Activated naive CD8-positive, alpha-beta T cell treated with anti-CD3 and anti-CD28 coated beads, Interleukin-2, amount 10 ng/mL, durations not matched to agents 7 days and 5 days (primary cell): ENCODE data around the gene CEP135. TPM values are rescaled to one million over a fixed set of nuclear protein-coding genes. Genes with fewer than 3 reads are reported as not detected.
"Not testable (repeated sequence)": the region's sequence is repeated elsewhere in the genome, so short reads cannot be mapped to it uniquely, and the experiment has no call there.

ENCODE experiments used
- ATAC-seq: fragments of 150-1000 bp; cut with Tn5 transposase; one replicate; pipeline ENCODE4 v1.10.0; 2021; ENCODE audit warnings: low read depth, moderate library complexity
- POLR2A ChIA-PET: fragments of 350-600 bp; sonication (Branson Sonifier 250); formaldehyde crosslinking; loops from one replicate; lab custom pipeline; 2021; ENCODE audit warnings: antibody characterized with exemption; lab: Charles Lee
- DNase-seq: peaks from one replicate; pipeline ENCODE4 v3.0.0; 2021
- H3K27ac Mint-ChIP-seq: one replicate; pipeline ENCODE4 v1.8.0; 2022; ENCODE audit warnings: mild to moderate bottlenecking, mixed read lengths
- H3K27me3 Mint-ChIP-seq: one replicate; pipeline ENCODE4 v1.8.0; 2022; ENCODE audit warnings: mild to moderate bottlenecking, moderate library complexity, mixed read lengths
- H3K36me3 Mint-ChIP-seq: one replicate; pipeline ENCODE4 v1.8.0; 2021; ENCODE audit warnings: mild to moderate bottlenecking, mixed read lengths
- H3K4me1 Mint-ChIP-seq: one replicate; pipeline ENCODE4 v1.8.0; 2021; ENCODE audit warnings: mixed read lengths
- H3K4me3 Mint-ChIP-seq: one replicate; pipeline ENCODE4 v1.8.0; 2022; ENCODE audit warnings: mild to moderate bottlenecking, moderate library complexity, mixed read lengths
- H3K9me3 Mint-ChIP-seq: one replicate; pipeline ENCODE4 v1.8.0; 2021; ENCODE audit warnings: mixed read lengths
- total RNA-seq, 2 experiments: library from RNA; stranded (reverse); gene quantifications; one replicate each; pipeline ENCODE4 v1.2.3, GENCODE V29; 2021

Gene CEP135
- total RNA-seq, 2 experiments from 2014 or later: 18.3 to 18.8 TPM

DNA sequence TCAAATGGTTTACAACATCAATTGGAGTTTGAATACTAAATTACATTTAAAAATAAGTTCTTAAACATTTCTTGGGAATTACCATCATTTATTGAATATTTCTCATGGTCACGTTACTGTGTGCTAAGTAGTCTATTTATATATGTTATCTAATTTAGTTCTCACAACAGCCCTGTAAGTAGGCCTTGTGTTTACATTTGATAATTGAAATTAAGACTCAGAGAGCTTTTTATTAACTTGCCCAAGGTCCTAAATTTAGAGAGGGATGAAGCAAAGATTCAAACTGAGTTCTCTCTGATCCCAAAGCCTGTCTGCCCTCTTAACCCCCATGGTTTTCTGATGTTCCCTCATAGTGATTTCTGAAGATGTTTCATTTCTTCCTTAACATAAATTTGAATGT lies 103.7 kb downstream of the CEP135 start:
- peaks cover 52% of the 10 kb centered on the region for H3K27me3 Mint-ChIP-seq
- no peak for DNase-seq
- no peaks in the 10 kb centered on the region for H3K36me3 Mint-ChIP-seq
- POLR2A ChIA-PET: no interaction called here
- no peak for ATAC-seq
- H3K9me3 Mint-ChIP-seq: no peaks in the 10 kb centered on the region
- no peak overlapping the region for H3K4me3 Mint-ChIP-seq
- no peak overlapping the region for H3K27ac Mint-ChIP-seq
- peaks cover 7% of the 10 kb centered on the region for H3K4me1 Mint-ChIP-seq

DNA sequence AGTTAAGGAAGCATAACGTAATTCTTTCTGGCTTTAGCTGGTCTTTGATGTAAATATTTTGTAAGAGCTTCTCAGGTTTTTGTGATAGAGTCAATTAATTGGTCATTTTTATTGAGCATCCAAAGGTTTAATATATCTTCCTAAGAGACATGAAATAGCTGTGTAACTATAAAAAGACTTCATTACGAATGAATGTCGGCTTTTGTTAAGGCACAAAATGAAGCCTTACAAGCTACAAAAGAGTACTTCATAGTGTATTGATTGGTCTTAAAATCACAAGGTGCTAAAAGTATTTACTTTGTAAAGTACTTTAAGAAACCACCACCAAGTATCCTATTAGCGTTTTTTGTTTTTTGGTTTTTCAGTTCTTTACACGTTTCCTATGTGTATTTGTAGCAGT lies 104.2 kb downstream of the CEP135 start:
- DNase-seq (no peak), ATAC-seq (no peak)
- Mint-ChIP-seq H3K4me3 (no peak overlapping the region), H3K4me1 (peaks cover 7% of the 10 kb centered on the region), H3K9me3 (no peaks in the 10 kb centered on the region), H3K27me3 (peaks cover 51% of the 10 kb centered on the region), H3K27ac (no peak overlapping the region), H3K36me3 (no peaks in the 10 kb centered on the region)
- POLR2A ChIA-PET: no interaction called here

DNA sequence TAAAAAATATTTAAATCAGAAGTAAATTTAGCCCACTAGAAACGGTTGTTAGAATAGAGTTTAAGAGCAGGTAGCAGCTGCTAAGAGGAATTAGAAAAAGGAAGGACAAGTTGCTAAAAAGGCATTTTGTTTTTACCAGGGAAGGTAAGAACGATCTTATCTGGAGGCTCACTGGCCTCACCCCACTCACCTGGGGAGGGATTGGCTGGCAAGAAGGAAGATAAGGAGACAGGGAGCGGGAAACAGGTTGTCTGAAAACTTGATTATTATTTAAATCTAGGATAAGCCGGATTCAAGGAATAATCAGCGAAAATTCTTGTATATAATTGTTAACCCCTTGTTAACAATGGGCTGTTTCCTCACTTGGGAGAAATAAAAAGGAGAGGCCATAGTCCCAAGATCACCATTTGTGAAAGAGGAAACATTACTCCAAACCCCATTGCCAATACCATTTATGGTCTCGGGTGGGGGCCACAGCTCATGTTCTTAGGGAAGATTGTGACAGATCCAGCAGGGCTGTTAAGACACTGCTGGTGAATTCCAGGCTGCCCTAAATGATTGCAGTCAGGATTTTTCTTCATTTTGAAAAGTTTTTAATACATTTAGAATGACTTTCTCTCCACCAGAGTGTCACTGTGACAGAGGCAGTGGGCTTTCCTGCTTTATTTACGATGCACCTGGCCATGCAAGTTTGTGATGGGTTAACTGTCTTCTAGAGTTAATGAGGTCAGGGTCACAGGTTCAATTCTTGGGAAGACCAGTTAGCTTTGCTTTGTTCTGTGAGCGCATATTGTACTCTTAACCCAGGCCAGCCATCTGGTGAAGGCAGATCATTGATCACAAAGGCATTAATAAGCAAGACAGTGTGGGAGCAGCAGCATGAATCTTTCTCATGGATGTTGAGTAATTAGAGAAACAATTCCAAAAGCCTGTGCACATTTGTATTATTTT lies 106.6 kb downstream of the CEP135 start:
- Mint-ChIP-seq H3K27ac (no peak overlapping the region), H3K4me3 (no peak overlapping the region), H3K9me3 (no peaks in the 10 kb centered on the region), H3K36me3 (no peaks in the 10 kb centered on the region), H3K4me1 (no peaks in the 10 kb centered on the region), H3K27me3 (peaks cover 35% of the 10 kb centered on the region)
- no peak for ATAC-seq
- POLR2A ChIA-PET: no interaction called here
- no peak for DNase-seq

DNA sequence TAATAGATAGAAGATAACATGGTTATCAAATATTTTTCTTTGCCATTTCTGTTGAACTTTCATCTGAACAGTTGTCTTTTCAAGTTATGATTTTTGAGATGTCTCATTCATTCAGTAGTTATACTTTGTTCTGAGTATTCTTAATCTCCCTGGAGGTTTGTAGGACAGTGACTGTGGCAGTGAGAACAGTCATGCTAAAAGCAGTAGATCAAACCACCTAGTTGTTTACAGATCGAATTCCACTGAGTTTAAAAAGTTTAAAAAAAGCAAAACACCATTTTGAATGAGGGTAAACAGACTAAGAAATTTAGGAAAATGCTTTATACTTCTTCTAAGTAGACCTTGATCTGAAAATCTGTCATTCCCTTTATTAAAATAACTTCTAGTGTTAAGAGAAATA lies 107.2 kb downstream of the CEP135 start:
- H3K36me3 Mint-ChIP-seq: no peaks in the 10 kb centered on the region
- no peak overlapping the region for H3K4me3 Mint-ChIP-seq
- peaks cover 28% of the 10 kb centered on the region for H3K27me3 Mint-ChIP-seq
- no peak for DNase-seq
- no peaks in the 10 kb centered on the region for H3K4me1 Mint-ChIP-seq
- POLR2A ChIA-PET: no interaction called here
- H3K9me3 Mint-ChIP-seq: no peaks in the 10 kb centered on the region
- H3K27ac Mint-ChIP-seq: no peak overlapping the region
- no peak for ATAC-seq

DNA sequence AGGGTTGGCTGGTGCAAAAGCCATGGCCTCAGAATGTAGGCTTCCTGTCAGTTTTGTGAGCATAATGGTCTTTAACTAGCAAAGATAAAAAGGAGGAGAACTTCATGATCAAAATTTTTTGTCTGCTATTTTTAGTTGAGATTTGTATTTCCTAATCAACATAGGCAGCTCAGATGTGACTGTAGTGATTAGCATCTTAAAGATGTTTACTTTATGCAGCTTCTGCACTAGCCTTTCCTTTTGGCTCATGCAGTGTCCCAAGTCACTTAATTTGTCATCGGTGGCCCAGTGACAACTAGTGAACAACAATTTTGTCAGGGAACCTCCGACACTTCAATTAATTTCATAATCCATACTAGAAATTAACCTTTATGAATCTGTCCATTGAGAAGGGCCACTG lies 109.8 kb downstream of the CEP135 start:
- H3K9me3 Mint-ChIP-seq: no peaks in the 10 kb centered on the region
- POLR2A ChIA-PET: no interaction called here
- H3K27me3 Mint-ChIP-seq: peaks cover 25% of the 10 kb centered on the region

DNA sequence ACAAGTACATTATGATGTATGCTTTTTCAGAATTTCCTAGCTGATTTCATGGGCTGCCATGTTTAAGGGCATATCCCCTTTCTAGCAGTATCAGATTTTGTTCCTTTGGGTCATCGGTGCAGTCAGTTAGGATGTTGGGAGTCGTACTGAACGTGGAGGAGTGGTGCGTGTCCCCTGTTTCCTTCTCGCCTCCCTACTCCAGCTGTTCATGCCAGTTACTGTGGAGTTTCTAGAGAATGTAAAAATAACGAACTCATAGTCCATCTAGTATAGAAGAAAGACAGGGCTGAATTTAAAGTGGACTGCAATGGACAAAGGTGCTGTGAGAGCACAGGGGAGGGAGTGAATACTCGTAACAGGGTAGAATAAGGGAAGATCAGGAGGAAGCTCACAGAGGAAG lies 111.3 kb downstream of the CEP135 start:
- Mint-ChIP-seq H3K4me3 (no peak overlapping the region), H3K36me3 (no peaks in the 10 kb centered on the region), H3K27me3 (peaks cover 18% of the 10 kb centered on the region), H3K27ac (no peak overlapping the region), H3K9me3 (no peaks in the 10 kb centered on the region), H3K4me1 (no peaks in the 10 kb centered on the region)
- POLR2A ChIA-PET: no interaction called here
- DNase-seq (no peak), ATAC-seq (no peak)

More for the DNA sequence above, 109.8 kb downstream of the CEP135 start:
- Mint-ChIP-seq H3K4me1 (no peaks in the 10 kb centered on the region), H3K36me3 (no peaks in the 10 kb centered on the region), H3K27ac (no peak overlapping the region), H3K4me3 (no peak overlapping the region)
- ATAC-seq (no peak), DNase-seq (no peak)

DNA sequence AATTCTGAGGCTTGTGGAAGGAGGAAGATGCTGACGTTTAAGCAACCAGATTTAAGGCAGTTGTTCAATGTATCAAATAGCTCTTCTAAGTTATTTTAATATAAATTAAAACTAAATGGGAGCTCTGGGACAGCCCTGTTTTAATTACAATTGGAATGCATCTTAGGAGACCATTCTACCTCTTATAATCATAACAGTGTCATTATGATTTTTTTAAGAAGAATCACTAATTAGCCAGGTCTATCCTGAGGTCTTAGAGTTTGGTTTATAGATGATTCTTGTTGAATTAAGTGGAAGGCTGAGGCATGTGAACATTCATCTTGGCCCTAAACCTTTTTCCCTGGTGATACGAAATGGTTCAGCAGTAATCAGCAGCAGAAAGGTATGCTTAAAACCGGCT lies 113.4 kb downstream of the CEP135 start:
- Mint-ChIP-seq H3K27me3 (peaks cover 26% of the 10 kb centered on the region), H3K9me3 (no peaks in the 10 kb centered on the region), H3K4me1 (no peaks in the 10 kb centered on the region), H3K27ac (no peak overlapping the region), H3K36me3 (no peaks in the 10 kb centered on the region), H3K4me3 (no peak overlapping the region)
- POLR2A ChIA-PET: no interaction called here
- no peak for ATAC-seq
- no peak for DNase-seq

DNA sequence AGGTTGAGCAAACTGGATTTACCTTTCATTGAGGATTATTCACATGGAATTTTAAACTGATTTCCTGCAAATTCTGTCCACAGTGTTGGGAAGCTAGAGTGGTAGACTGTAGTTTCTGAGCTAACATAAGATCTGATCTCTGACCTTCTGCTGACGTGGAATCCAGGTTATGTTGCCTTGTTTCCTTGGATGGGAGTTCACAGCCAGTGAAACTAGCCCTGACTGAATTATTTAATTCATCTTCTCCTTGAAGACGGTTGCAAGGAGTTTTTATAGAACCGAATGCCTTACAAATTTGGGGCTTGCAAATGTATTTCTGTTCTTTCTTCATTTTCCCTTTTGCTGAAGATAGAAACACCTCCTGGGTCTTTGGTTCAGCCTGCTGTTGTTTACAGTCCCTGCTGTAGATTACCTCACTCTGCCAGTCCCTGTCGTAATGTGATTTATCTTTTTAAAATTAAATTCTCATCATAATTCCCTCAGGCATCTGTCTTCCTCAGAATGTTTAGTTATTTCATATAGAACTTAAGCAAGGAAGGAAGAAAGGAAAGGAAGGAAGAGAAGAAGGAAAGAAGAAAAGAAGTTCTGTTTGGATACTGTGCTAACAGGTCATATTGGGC lies 113.9 kb downstream of the CEP135 start:
- H3K27me3 Mint-ChIP-seq: peaks cover 26% of the 10 kb centered on the region
- ATAC-seq: no peak
- POLR2A ChIA-PET: no interaction called here
- no peak overlapping the region for H3K4me3 Mint-ChIP-seq
- H3K36me3 Mint-ChIP-seq: no peaks in the 10 kb centered on the region
- DNase-seq: no peak
- H3K9me3 Mint-ChIP-seq: no peaks in the 10 kb centered on the region
- no peak overlapping the region for H3K27ac Mint-ChIP-seq
- no peaks in the 10 kb centered on the region for H3K4me1 Mint-ChIP-seq

DNA sequence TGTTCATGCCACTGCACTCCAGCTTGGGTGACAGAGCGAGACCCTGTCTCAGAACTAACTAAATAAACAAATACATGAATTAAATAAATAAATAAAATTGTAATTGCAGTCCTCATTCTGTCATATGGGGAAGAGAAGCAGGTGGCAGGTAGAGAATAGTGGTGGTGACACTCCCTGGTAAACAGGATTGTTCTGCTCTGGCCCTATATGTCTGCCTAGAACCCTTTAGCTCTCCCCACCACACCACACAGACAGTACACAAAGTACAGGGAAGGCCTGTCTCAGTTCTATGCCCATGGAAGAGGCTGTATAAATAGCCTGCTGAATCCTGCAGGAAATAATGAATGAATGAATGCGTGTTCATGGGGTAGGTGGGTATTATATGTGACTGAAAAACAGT lies 117.7 kb downstream of the CEP135 start:
- no peaks in the 10 kb centered on the region for H3K36me3 Mint-ChIP-seq
- no peak for DNase-seq
- no peak overlapping the region for H3K27ac Mint-ChIP-seq
- no peaks in the 10 kb centered on the region for H3K9me3 Mint-ChIP-seq
- ATAC-seq: no peak
- no peaks in the 10 kb centered on the region for H3K4me1 Mint-ChIP-seq
- no peak overlapping the region for H3K4me3 Mint-ChIP-seq
- peaks cover 23% of the 10 kb centered on the region for H3K27me3 Mint-ChIP-seq
- POLR2A ChIA-PET: no interaction called here

DNA sequence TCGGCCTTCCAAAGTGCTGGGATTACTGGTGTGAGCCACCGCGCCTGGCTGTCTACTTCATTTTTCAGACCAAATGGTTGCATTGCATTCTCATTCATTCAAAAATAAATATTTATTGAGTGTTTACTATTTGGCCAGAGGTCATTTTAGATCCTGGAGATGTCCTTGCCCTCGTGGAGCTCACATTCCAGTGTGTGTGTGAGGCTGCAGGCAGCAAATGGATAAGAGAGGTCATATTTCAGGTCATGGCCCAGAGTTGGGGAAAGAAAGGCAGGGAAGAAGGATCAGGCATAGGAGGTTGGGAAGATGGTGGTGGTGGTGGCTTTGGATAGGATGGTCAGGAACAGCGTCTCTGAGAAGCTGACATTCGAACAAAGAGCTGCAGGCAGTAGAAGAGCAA lies 119.1 kb downstream of the CEP135 start:
- Mint-ChIP-seq H3K9me3 (no peaks in the 10 kb centered on the region), H3K27ac (no peak overlapping the region), H3K4me1 (no peaks in the 10 kb centered on the region), H3K4me3 (no peak overlapping the region), H3K36me3 (no peaks in the 10 kb centered on the region), H3K27me3 (peaks cover 17% of the 10 kb centered on the region)
- POLR2A ChIA-PET: no interaction called here
- ATAC-seq (no peak), DNase-seq (no peak)

DNA sequence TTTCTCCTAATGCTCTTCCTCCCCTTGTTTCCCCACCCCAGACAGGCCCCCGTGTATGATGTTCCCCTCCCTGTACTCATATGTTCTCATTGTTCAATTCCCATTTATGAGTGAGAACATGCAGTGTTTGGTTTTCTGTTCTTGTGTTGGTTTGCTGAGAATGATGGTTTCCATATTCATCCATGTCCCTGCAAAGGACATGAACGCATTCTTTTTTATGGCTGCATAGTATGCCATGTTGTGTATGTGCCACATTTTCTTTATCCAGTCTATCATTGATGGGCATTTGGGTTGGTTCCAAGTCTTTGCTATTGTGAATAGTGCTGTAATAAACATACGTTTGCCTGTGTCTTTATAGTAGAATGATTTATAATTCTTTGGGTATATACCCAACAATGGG lies 124.0 kb downstream of the CEP135 start:
- H3K9me3 Mint-ChIP-seq, ATAC-seq, H3K4me1 Mint-ChIP-seq, H3K36me3 Mint-ChIP-seq, DNase-seq, H3K27ac Mint-ChIP-seq, POLR2A ChIA-PET, H3K4me3 Mint-ChIP-seq, H3K27me3 Mint-ChIP-seq: not testable (repeated sequence)

DNA sequence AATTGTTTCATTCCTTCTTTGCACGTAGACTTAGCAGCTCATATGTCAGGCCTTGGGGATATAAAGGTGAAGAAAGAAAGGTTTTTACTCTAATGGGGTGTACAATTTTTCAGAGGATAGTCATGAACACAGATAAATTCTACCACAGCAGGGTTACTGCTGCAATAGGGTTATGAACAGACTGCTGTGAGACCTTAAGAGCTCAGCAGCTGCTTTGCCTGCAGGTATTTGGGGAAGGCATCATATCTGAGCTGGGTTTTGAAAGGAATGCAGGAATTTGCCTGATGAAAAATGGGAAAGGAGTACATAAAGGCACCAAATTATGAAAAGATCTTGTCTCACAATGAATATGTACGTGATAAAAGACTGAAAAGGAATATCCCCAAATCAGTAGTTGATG lies 128.9 kb downstream of the CEP135 start:
- Mint-ChIP-seq H3K27me3 (no peaks in the 10 kb centered on the region), H3K27ac (no peak overlapping the region), H3K9me3 (no peaks in the 10 kb centered on the region), H3K4me1 (no peaks in the 10 kb centered on the region), H3K36me3 (no peaks in the 10 kb centered on the region), H3K4me3 (no peak overlapping the region)
- POLR2A ChIA-PET: no interaction called here
- no peak for DNase-seq
- no peak for ATAC-seq

DNA sequence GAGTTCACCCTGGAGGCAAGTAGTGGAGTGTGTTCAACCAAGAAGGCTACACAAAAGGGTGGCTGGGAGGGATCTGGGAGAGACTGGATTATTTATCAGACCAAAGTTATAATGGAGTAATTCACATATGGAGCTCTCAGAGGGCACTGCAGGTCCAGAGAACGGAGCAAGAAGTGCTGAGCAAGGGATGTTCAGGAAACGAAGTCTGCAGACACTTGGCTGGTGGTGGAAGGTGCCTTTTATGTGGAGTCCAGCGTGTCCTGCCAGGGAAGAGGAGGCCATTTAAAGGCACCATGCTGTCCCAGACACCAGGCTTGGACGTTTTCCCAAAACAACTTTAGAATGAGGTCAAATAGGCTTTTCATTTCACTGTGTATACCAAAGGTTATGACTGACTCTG lies 130.1 kb downstream of the CEP135 start:
- DNase-seq (no peak), ATAC-seq (no peak)
- Mint-ChIP-seq H3K27me3 (no peaks in the 10 kb centered on the region), H3K27ac (no peak overlapping the region), H3K36me3 (no peaks in the 10 kb centered on the region), H3K4me1 (no peaks in the 10 kb centered on the region), H3K9me3 (no peaks in the 10 kb centered on the region), H3K4me3 (no peak overlapping the region)
- POLR2A ChIA-PET: no interaction called here

DNA sequence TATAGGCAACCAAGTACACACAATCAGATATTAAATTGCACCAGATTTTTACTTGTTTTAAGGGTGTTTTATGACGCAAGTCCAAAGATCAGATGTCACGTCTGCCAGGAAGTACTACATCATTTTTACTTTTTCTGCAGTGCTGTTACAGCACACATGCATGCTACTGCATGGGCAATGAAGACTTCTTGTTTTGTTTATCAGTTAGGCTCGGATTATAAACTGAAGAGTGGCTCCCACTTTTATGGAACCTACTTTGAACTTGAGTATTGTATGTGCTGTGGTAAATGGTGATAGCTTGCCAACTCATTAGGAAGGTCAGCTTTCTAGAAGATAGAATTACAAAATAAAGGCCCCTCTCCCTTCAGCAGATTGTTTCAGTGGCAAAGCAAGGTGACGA lies 131.6 kb downstream of the CEP135 start:
- no peak for ATAC-seq
- Mint-ChIP-seq H3K4me3 (no peak overlapping the region), H3K9me3 (no peaks in the 10 kb centered on the region), H3K27me3 (peaks cover 7% of the 10 kb centered on the region), H3K36me3 (no peaks in the 10 kb centered on the region), H3K27ac (no peak overlapping the region), H3K4me1 (no peaks in the 10 kb centered on the region)
- POLR2A ChIA-PET: no interaction called here
- DNase-seq: no peak
